Muscle layer of colon (tissue), 2 donors: ENCODE results near the gene PRMT7.
"Not testable (repeated sequence)": the region's sequence is repeated elsewhere in the genome, so short reads cannot be mapped to it uniquely, and the experiment has no call there.

Source experiments
- H3K27ac ChIP-seq: one replicate; pipeline ENCODE4 v1.7.0; 2013; ENCODE audit warnings: low read depth, mild to moderate bottlenecking, low read length, moderate library complexity
- H3K27me3 ChIP-seq, 2 donors: one replicate each; pipeline ENCODE4 v1.7.0; 2013; ENCODE audit warnings: low read length in 2 of 2, mild to moderate bottlenecking in 2 of 2; ENCODE audit not compliant: insufficient read depth in 2 of 2, control insufficient read depth in 1 of 2
- H3K36me3 ChIP-seq: one replicate; pipeline ENCODE4 v1.7.0; 2013; ENCODE audit warnings: mild to moderate bottlenecking, low read length; ENCODE audit not compliant: insufficient read depth
- H3K4me1 ChIP-seq: one replicate; pipeline ENCODE4 v1.7.0; 2013; ENCODE audit warnings: mild to moderate bottlenecking, low read length; ENCODE audit not compliant: insufficient read depth
- H3K4me3 ChIP-seq, 2 donors: one replicate each; pipeline ENCODE4 v1.7.0; 2013; ENCODE audit warnings: low read length in 2 of 2, low read depth in 1 of 2, mild to moderate bottlenecking in 1 of 2, moderate library complexity in 1 of 2
- H3K9ac ChIP-seq: one replicate; pipeline ENCODE4 v1.7.0; 2013; ENCODE audit warnings: low read length
- H3K9me3 ChIP-seq: one replicate; pipeline ENCODE4 v1.7.0; 2013; ENCODE audit warnings: mild to moderate bottlenecking, low read length
- donor health status: abdominal sarcoma.
- donor health status: Adenocarcinoma of cecum.

Gene PRMT7

DNA sequence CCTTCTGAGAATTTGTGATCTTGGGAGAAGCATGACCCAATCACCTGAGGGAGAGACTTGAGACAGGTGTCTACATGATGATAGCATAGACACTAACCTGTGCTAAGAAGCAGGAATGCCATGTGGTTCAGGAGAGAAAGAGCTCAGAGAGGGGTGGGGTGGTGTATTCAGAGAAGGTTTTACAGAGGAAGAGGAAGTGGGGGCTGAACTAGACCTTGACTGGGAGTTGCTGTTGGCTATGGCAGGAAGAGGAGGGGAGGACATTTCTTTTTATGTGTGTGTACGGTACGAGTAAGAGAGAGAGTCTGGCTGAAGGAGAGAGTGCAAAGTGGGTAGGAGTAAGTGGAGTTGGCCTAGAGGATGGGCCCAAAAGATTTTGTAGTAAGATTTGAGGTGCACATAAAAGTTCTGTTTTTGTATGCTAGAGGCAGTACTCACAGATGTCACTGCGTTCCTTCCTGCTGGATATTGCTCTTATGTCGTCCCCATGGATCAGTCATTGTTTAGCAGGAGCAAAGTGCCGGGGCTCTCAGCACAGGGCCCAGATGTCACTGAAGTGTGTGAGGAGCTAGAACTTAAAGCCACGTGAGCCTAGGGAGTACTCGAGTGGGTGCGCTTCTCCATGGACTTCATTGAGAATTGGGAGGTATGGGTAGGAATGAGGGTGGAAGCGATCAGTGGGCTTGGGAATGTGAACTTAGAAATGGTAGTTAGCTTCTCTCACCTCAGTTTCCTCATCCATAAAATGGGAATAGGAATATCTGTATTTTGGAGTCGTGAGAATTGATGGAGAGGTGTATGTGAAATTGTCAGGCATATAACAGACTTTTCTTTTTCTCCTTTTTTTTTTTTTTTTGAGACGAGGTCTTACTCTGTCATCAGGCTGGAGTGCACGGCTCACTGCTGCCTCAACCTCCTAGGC lies 24.4 kb upstream of the PRMT7 start:
- no peak overlapping the region for H3K27ac ChIP-seq
- no peak overlapping the region for H3K4me3 ChIP-seq
- H3K9ac ChIP-seq, result no peak overlapping the region
- peaks cover 36% of the 10 kb centered on the region for H3K36me3 ChIP-seq
- no peaks in the 10 kb centered on the region for H3K27me3 ChIP-seq
- peaks cover 26% of the 10 kb centered on the region for H3K4me1 ChIP-seq
- no peaks in the 10 kb centered on the region for H3K9me3 ChIP-seq

DNA sequence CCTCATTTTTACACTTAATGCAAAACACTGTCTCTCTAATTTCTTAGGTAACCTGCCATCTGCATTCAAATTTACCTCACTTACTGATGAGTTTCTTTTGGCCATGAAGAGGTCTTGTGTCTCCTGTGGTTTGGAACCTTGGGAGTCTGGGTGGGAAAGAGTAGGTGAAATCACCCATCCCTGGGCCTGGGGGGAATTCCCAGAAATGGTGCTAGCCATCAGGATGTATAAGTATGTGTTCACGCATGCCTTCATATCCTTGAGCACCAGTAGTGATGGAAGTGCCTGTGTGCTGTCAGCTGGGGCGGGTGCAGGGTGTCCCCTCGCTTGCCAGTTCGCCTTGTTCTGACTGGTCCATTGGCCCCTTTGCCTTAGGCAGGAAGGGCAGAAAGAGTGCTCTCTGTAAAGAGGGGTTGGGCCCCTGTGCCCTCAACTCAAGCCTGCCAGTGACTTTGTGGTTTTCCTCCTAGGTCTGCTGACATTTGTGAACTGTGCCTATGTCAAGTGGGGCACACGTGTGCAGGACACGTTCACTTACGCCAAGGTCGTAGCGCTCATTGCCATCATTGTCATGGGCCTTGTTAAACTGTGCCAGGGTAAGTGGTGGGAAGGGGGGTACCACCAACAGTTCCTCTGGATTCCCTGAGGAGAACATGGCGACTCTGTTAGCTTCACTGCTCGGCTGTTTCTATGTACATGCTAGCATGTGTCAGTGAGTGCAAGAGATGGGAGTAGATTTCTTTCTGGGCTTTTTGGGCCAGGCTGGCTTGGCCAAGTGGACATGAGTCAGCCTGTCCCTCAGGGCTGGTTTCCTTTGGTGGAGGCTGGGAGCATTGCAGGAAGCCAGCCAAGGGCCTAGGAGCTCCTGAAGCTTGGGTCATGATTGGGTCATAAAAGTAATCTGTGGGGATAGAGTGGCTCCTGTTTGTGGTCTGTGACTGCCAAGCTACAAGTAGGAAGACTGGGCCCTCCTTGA lies 23.3 kb upstream of the PRMT7 start:
- no peaks in the 10 kb centered on the region for H3K9me3 ChIP-seq
- no peak overlapping the region for H3K27ac ChIP-seq
- H3K36me3 ChIP-seq, result peaks cover 28% of the 10 kb centered on the region
- no peaks in the 10 kb centered on the region for H3K27me3 ChIP-seq
- H3K4me3 ChIP-seq, result no peak overlapping the region
- no peak overlapping the region for H3K9ac ChIP-seq
- H3K4me1 ChIP-seq, result peaks cover 26% of the 10 kb centered on the region

DNA sequence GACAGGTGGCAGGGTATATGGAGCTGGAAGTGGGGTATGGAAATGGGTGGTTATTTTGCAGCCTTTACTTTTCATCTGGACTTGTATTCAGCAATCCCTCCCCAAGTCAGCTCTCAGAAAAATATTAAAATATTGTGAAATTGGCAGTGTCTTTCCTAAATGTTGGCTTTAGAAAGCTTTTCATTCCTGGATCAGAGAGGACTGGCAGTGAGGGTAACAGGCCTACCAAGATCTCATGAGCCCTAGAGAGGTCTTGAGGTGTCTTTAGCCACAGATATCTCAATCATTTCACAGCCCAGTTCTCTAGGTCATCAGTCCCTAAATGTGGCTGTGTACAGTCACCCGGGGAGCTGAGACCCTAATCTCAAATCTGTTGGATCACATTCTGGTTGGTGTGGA lies 22.6 kb upstream of the PRMT7 start:
- peaks cover 23% of the 10 kb centered on the region for H3K36me3 ChIP-seq
- no peak overlapping the region for H3K9ac ChIP-seq
- no peaks in the 10 kb centered on the region for H3K9me3 ChIP-seq
- H3K27me3 ChIP-seq, result no peaks in the 10 kb centered on the region
- H3K27ac ChIP-seq, result no peak overlapping the region
- H3K4me1 ChIP-seq, result peaks cover 21% of the 10 kb centered on the region
- H3K4me3 ChIP-seq, result no peak overlapping the region

DNA sequence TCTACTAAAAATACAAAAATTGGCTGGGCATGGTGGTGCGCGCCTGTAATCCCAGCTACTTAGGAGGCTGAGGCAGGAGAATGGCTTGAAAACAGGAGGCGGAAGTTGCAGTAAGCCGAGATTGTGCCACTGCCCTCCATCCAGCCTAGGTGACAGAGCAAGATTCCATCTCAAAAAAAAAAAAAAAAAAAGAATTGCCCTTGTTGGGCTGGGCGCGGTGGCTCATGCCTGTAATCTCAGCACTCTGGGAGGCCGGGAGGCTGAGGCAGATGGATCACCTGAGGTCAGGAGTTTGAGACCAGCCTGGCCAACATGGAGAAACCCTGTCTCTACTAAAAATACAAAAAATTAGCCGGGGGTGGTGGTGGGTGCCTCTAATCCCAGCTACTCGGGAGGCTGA lies 22.0 kb upstream of the PRMT7 start:
- not testable (repeated sequence) for H3K9ac ChIP-seq, H3K27me3 ChIP-seq, H3K27ac ChIP-seq, H3K4me3 ChIP-seq, H3K9me3 ChIP-seq
- peaks cover 21% of the 10 kb centered on the region for H3K4me1 ChIP-seq
- peaks cover 27% of the 10 kb centered on the region for H3K36me3 ChIP-seq

DNA sequence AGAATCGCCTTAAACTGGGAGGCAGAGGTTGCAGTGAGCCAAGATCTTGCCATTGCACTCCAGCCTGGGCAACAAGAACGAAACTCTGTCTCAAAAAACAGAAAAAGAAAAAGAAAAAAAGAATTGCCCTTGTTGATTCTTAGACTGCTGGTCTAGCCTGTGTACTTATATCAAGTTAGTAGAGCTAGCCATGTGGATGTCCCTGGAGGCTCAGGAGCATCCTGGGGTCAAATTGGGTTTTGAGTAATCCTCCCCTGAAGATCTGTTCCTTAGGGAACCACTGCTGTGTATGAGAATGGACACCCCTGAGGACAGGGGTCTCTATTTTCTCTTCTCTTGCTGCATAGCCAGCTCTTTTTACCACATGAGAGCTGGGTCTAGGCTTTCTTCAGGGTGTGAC lies 21.6 kb upstream of the PRMT7 start:
- no peaks in the 10 kb centered on the region for H3K27me3 ChIP-seq
- H3K36me3 ChIP-seq, result peaks cover 32% of the 10 kb centered on the region
- H3K9ac ChIP-seq, result no peak overlapping the region
- H3K4me3 ChIP-seq, result no peak overlapping the region
- H3K4me1 ChIP-seq, result peaks cover 21% of the 10 kb centered on the region
- no peak overlapping the region for H3K27ac ChIP-seq
- no peaks in the 10 kb centered on the region for H3K9me3 ChIP-seq

DNA sequence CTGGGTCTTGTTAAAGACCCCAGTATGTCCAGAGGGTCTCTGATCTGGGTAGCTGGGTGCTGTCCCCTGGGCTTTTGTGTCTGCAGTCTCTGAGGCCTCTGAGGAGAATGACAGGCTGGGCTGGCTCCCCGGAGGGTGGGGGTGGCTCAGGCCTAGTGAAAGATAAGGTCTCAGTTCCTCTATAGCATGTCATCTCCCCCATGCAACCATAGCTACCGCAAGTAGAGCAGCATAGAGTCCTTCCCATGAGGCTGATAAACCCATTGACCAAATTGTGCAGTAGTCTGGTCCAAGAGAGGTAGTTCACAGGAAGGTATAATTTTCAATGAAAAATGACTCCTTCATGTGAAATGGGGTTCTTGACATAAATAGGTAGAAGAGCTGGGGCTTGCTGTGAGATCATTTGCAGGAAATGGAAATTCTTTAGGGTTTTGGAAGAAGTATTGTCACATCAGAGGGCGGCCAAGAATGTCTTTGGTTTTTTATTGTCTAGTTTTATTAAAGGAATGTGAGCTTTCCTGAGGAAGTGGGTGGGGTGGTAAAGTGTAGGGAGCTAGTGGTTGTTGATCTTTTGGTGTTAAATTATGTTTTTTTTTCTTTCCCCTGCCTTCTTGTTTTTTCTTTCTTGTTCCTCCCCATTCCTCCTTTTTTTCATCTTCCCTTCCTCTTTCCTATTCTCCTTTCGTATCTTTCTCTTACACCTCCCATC lies 21.0 kb upstream of the PRMT7 start:
- H3K4me1 ChIP-seq, result peaks cover 21% of the 10 kb centered on the region
- no peaks in the 10 kb centered on the region for H3K27me3 ChIP-seq
- H3K9ac ChIP-seq, result no peak overlapping the region
- H3K4me3 ChIP-seq, result no peak overlapping the region
- H3K27ac ChIP-seq, result no peak overlapping the region
- peaks cover 37% of the 10 kb centered on the region for H3K36me3 ChIP-seq
- H3K9me3 ChIP-seq, result no peaks in the 10 kb centered on the region

DNA sequence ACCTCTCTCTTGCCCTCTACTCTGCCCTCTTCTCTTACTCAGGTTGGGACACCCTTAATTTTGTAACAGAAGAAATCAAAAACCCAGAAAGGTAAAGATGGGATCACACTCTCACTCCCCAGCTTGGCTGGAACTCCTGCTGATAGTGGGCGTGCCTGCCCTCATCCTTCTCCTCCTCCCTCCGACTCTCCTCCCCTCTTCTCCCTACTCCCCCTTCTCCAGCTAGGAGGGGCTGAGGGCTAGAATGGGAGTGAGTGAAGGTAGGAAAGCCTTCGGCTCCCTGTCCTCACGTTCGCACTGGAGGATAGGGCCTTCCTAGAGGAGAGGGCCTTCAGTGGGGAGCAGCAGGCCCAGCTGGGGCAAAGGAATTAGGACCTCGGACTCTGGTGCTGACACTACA lies 20.4 kb upstream of the PRMT7 start:
- Histone ChIP-seq H3K4me3 (no peak overlapping the region), H3K9ac (no peak overlapping the region), H3K9me3 (no peaks in the 10 kb centered on the region), H3K27ac (no peak overlapping the region), H3K4me1 (peaks cover 21% of the 10 kb centered on the region), H3K36me3 (peaks cover 43% of the 10 kb centered on the region), H3K27me3 (no peaks in the 10 kb centered on the region)

DNA sequence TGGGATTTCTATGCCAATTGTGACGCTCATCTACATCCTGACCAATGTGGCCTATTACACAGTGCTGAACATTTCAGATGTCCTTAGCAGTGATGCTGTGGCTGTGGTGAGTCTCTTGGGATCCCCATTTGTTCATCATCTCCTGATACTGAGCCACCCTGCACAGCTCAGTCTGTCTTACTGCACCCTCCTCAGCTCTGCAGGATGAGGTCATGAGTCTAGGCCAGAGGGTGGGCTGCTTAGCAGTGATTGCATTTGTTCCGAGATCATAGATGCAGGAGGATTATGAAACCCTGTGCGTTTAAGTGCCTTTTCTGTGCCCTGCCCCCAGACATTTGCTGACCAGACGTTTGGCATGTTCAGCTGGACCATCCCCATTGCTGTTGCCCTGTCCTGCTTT lies 19.6 kb upstream of the PRMT7 start:
- Histone ChIP-seq H3K27ac (no peak overlapping the region), H3K4me1 (peaks cover 21% of the 10 kb centered on the region), H3K4me3 (no peak overlapping the region), H3K36me3 (peaks cover 49% of the 10 kb centered on the region), H3K9ac (no peak overlapping the region), H3K27me3 (no peaks in the 10 kb centered on the region), H3K9me3 (no peaks in the 10 kb centered on the region)

DNA sequence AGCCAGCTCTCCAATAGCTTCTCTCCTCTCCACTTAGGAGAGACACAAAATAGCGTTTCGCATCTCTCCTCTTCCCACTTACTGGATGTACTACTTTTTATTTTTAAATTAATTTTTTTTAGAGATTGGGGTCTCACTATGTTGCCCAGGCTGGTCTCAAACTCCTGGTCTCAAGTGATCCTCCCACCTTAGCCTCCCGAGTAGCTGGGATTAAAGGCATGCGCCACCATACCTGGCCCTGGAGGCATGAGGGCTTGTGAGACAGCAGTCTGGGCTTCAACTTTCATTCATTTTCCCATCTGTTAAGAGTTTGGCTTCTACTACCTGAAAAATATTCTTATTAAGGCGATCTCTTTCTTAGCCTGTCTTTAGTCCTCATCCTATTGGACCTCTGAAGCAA lies 18.4 kb upstream of the PRMT7 start:
- H3K27ac ChIP-seq, result no peak overlapping the region
- H3K4me3 ChIP-seq, result no peak overlapping the region
- H3K9me3 ChIP-seq, result no peaks in the 10 kb centered on the region
- H3K36me3 ChIP-seq, result peaks cover 52% of the 10 kb centered on the region
- H3K4me1 ChIP-seq, result peaks cover 17% of the 10 kb centered on the region
- H3K9ac ChIP-seq, result no peak overlapping the region
- no peaks in the 10 kb centered on the region for H3K27me3 ChIP-seq

DNA sequence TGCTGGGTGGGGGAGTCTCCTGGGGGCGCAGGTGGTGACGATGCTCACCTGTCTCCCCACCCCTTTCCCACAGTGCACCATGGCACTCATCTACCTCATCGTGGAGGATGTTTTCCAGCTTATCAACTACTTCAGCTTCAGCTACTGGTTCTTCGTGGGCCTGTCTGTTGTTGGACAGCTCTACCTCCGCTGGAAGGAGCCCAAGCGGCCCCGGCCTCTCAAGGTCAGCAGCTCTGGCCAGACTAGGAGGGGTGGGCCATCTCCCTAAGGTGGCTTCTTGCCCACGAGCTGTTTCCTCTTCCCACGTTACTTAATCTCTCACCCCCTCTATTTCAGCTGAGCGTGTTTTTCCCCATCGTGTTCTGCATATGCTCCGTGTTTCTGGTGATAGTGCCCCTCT lies 14.5 kb upstream of the PRMT7 start:
- Histone ChIP-seq H3K4me3 (no peak overlapping the region), H3K9me3 (no peaks in the 10 kb centered on the region), H3K4me1 (peaks cover 12% of the 10 kb centered on the region), H3K27ac (no peak overlapping the region), H3K27me3 (no peaks in the 10 kb centered on the region), H3K9ac (no peak overlapping the region), H3K36me3 (peaks cover 52% of the 10 kb centered on the region)

DNA sequence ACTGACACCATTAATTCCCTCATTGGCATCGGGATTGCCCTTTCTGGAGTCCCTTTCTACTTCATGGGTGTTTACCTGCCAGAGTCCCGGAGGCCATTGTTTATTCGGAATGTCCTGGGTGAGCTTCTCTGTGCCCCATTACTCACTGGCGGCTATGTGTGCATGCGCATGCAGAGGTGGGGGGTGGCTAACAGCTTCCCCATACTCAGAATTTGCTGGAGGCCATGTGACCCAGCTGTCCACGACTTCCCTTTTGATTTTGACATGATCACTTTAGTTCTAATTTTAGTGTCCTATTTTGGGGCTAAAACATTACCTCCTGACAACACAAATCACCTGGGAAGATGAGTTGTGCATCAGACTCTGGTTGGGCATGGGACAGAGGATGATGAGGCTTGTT lies 14.1 kb upstream of the PRMT7 start:
- peaks cover 56% of the 10 kb centered on the region for H3K36me3 ChIP-seq
- H3K4me3 ChIP-seq, result no peak overlapping the region
- H3K9ac ChIP-seq, result no peak overlapping the region
- H3K9me3 ChIP-seq, result no peaks in the 10 kb centered on the region
- no peaks in the 10 kb centered on the region for H3K27me3 ChIP-seq
- peaks cover 12% of the 10 kb centered on the region for H3K4me1 ChIP-seq
- H3K27ac ChIP-seq, result no peak overlapping the region
